Measurements from ENCODE around the gene RNU5D-1.

The RNU5D-1 gene

GRCh38 chr1:44698138-44698537 is 32.8 kb downstream of the RNU5D-1 start:
- no peak for DNase-seq

GRCh38 chr1:44696789-44697345 is 34.1 kb downstream of the RNU5D-1 start:
- DNase-seq = no peak

GRCh38 chr1:44696101-44696500 is 34.9 kb downstream of the RNU5D-1 start:
- no peak for DNase-seq

GRCh38 chr1:44695671-44696070 is 35.3 kb downstream of the RNU5D-1 start:
- no peak for DNase-seq

- no peak for DNase-seq
These were observed 36.0 kb downstream of the RNU5D-1 start for GRCh38 chr1:44694863-44695478.

GRCh38 chr1:44693900-44694299 is 37.1 kb downstream of the RNU5D-1 start:
- no peak for DNase-seq

- DNase-seq = no peak
These were observed 37.8 kb downstream of the RNU5D-1 start for GRCh38 chr1:44693159-44693558.

- DNase-seq = no peak
These were observed 41.6 kb downstream of the RNU5D-1 start for GRCh38 chr1:44689447-44689765.

- no peak for DNase-seq
These were observed 42.1 kb downstream of the RNU5D-1 start for GRCh38 chr1:44688760-44689446.

- DNase-seq = no peak
These were observed 45.1 kb downstream of the RNU5D-1 start for GRCh38 chr1:44685881-44686280.

GRCh38 chr1:44685218-44685617 is 45.8 kb downstream of the RNU5D-1 start:
- no peak for DNase-seq

GRCh38 chr1:44684525-44684924 is 46.4 kb downstream of the RNU5D-1 start:
- DNase-seq = no peak

GRCh38 chr1:44682883-44683265 is 48.1 kb downstream of the RNU5D-1 start:
- DNase-seq = no peak

GRCh38 chr1:44681905-44682882 is 48.8 kb downstream of the RNU5D-1 start:
- DNase-seq = no peak
